Measurements from ENCODE around the gene TLN1. TPM values are rescaled to one million over a fixed set of nuclear protein-coding genes. Genes with fewer than 3 reads are reported as not detected.

Gene TLN1
- total and polyA plus RNA-seq, 8 donors, result 152 to 471 (median 191) TPM

GRCh38 chr9:35717132-35717870 lies 14.7 kb downstream of the TLN1 start:
- Histone ChIP-seq H3K36me3 (peaks cover 10 to 100% of the 10 kb centered on the region in 2 donors), H3K9me3 (no peaks in the 10 kb centered on the region), H3K27ac (no peak overlapping the region), H3K4me1 (no peaks in the 10 kb centered on the region), H3K27me3 (no peaks in the 10 kb centered on the region), H3K4me3 (no peak overlapping the region)
- TF ChIP-seq CTCF (IDR thresholded peaks at IDR 0.05), result no peak
- ATAC-seq, result no peak
- intact Hi-C loops (cut with DNase I), result no loop called here
- no peak for DNase-seq

- Histone ChIP-seq H3K36me3 (peaks cover 6 to 100% of the 10 kb centered on the region in 2 donors), H3K4me1 (no peaks in the 10 kb centered on the region), H3K27ac (no peak overlapping the region), H3K9me3 (no peaks in the 10 kb centered on the region), H3K4me3 (no peak overlapping the region), H3K27me3 (no peaks in the 10 kb centered on the region)
- intact Hi-C loops (cut with DNase I), result no loop called here
- ATAC-seq, result no peak
- no peak for TF ChIP-seq CTCF (IDR thresholded peaks at IDR 0.05)
- DNase-seq, result no peak
Observed at GRCh38 chr9:35716230-35716629, 15.8 kb downstream of the TLN1 start.

- intact Hi-C loops (cut with DNase I), result no loop called here
- DNase-seq (no peak), ATAC-seq (no peak)
- Histone ChIP-seq H3K27me3 (no peaks in the 10 kb centered on the region), H3K36me3 (peaks cover 6 to 100% of the 10 kb centered on the region in 2 donors), H3K27ac (no peak overlapping the region), H3K4me1 (no peaks in the 10 kb centered on the region), H3K9me3 (no peaks in the 10 kb centered on the region), H3K4me3 (no peak overlapping the region)
- TF ChIP-seq CTCF (IDR thresholded peaks at IDR 0.05), result no peak
Observed at GRCh38 chr9:35714579-35715252, 17.3 kb downstream of the TLN1 start.

GRCh38 chr9:35714123-35714522 lies 17.9 kb downstream of the TLN1 start:
- Histone ChIP-seq H3K4me1 (no peaks in the 10 kb centered on the region), H3K4me3 (no peak overlapping the region), H3K27ac (no peak overlapping the region), H3K36me3 (peaks cover 2 to 100% of the 10 kb centered on the region in 2 donors), H3K27me3 (no peaks in the 10 kb centered on the region), H3K9me3 (no peaks in the 10 kb centered on the region)
- no peak for DNase-seq
- no peak for TF ChIP-seq CTCF (IDR thresholded peaks at IDR 0.05)
- ATAC-seq, result no peak
- intact Hi-C loops (cut with DNase I), result no loop called here

GRCh38 chr9:35713578-35713977 lies 18.4 kb downstream of the TLN1 start:
- no peak overlapping the region for H3K4me3 ChIP-seq
- no peak for TF ChIP-seq CTCF (IDR thresholded peaks at IDR 0.05)
- H3K27me3 ChIP-seq, result no peaks in the 10 kb centered on the region
- intact Hi-C loops (cut with DNase I), result no loop called here
- no peak for DNase-seq
- H3K9me3 ChIP-seq, result no peaks in the 10 kb centered on the region
- H3K4me1 ChIP-seq, result no peaks in the 10 kb centered on the region
- peaks cover 2 to 100% of the 10 kb centered on the region in 2 donors for H3K36me3 ChIP-seq
- no peak overlapping the region for H3K27ac ChIP-seq
- ATAC-seq, result no peak
